Raji (cell line): ENCODE results near the gene XXYLT1.

Source experiments
- POLR2A ChIP-seq: IDR thresholded peaks from 2 replicates; pipeline ENCODE4 v1.6.1; 2011; ENCODE audit warnings: low read depth, low read length, control low read depth; ENCODE audit not compliant: insufficient read depth

Gene XXYLT1

GRCh38 chr3:195062866-195063540, 208.0 kb downstream of the XXYLT1 start:
- TF ChIP-seq POLR2A = no peak

DNA sequence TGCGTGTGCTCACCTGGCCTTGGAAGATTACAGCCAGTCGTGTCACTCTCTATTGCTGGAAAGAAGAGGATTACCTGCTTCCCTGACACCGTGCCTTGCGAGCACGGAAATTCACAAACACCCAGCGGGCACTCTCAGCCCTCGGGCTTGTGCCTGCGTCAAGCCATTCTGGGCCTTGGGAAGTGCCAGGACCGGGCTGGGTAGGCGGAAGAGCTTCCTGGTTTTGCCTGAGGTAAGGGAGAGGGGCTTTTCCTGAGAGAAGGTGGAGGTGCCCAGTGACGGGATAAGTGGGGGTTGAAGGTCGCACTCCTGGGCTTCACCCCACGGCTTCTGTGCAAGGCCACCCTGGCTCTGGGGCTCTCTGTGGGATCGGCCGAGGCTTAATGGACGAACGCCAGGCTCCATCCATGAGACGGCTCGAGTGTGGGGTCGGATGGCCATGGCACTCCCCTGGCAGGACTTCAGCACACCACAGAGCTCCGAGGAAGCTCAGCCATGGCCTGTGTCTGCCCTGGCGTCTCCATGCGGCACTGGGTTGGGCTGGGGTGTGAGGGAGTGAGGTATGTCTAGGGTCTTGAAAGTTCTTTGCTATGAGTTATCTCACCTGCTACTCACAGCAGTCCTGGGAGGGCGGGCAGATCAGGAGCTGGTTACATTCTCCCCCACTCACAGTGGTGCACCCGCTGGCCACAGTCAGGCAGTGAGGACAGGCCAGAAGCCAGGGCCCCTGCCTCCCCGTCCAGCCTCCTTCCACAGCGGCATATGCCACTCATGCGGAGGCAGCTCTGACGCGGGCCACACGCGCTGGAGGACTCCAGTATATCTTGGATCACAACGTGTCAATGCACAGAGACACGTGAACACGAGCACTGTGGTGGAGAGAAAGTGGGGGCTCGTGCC, 209.0 kb downstream of the XXYLT1 start:
- no peak for TF ChIP-seq POLR2A

- TF ChIP-seq POLR2A = no peak
Observed at GRCh38 chr3:195060531-195061291, 210.2 kb downstream of the XXYLT1 start.

GRCh38 chr3:195060217-195060481, 210.8 kb downstream of the XXYLT1 start:
- no peak for TF ChIP-seq POLR2A

DNA sequence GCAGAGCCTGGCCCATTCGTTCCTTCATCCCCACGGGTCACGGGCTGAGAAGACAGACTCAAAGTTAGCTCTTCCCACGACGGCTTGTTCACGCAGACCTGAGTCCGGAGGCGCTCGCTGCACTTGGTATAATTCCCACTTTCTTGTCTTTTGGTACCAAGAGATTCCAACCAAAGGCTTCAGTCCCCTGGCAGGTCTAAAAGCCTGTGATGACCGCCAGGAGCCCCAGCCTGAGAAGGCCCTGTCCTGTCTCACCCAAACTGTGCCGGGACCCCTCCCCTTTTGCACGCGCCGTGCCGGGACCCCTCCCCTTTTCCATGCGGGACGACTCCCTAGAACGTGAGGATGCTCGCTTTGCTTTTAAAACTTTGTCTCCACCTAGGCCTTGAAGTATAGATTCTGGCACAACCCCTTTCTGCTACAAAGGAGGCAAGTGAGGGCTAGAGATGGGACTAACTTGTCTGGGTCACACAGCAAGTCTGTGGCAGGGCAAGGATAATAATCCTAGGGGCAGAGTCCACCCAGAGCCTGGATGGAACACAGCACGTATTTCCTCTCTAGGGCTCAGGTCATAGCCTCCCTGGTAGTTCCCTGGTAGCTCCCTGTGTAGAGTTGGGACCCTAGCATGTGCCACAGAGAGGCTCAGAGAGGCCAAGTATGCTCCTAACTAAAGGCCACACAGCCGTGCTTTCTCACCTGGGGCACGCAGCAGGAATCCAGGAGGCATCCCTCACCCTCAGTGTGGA, 211.3 kb downstream of the XXYLT1 start:
- no peak for TF ChIP-seq POLR2A

DNA sequence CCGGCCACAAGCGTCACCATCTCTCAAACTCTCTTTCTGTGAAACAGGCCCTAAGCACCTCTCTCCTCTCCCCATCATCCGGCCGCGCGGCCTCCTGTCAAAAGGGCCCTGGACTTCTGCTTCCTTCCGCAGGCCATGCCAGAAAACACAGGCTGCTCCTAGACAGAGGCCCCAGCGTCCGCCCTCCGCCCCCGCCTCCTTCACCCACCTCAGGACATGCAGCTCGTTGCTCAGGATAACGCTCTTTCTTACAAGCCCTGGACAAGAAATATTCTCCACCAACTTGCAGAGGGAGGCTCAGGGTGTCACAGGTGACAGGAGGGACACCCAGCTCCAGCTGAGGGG, 212.0 kb downstream of the XXYLT1 start:
- TF ChIP-seq POLR2A = no peak

- TF ChIP-seq POLR2A = no peak
Observed at GRCh38 chr3:195058336-195059005, 212.5 kb downstream of the XXYLT1 start.

- TF ChIP-seq POLR2A = no peak
Observed at GRCh38 chr3:195057716-195058115, 213.2 kb downstream of the XXYLT1 start.

DNA sequence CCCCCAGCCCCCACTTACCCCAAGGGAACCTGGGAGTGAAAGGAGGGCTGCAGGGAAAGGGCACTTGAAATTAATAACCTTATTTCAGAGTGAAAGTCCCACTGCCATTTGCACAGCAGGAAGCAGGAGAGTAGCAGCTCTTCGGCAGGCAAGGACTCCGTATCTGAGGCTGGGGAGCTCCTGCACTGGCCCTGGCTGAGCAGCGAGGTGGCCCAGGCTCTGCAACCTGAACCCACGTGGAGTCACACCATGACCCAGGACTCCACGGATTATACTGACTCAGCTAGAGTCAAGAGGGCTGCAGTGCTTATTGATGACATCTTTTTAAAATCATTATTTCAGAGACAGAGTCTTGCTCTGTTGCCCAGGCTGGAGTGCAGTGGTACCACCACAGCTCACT, 214.5 kb downstream of the XXYLT1 start:
- no peak for TF ChIP-seq POLR2A

- TF ChIP-seq POLR2A = no peak
Observed at GRCh38 chr3:195054311-195054710, 216.6 kb downstream of the XXYLT1 start.

DNA sequence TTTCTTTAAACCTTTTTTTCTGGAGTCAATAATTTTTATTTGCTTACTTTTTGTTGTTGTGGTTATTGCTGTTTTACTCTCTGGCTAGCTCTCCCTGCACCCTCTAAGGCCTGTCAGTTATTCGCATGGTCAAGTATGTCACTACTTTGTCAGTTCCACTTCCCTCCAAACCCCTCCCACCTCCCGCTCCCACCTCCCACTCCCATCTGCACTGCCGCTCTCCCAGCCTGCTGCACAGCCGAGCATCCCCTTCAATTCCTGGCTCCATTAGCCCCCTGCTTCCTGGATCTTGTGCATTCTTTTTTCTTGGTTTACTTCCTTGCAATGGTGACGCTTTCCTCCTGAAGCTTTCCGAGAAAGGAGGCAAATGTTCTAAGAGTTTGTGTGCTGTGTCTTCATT, 218.0 kb downstream of the XXYLT1 start:
- no peak for TF ChIP-seq POLR2A

- TF ChIP-seq POLR2A = no peak
Observed at GRCh38 chr3:195048059-195048905, 222.7 kb downstream of the XXYLT1 start.

- TF ChIP-seq POLR2A = no peak
Observed at GRCh38 chr3:195047536-195047935, 223.4 kb downstream of the XXYLT1 start.

GRCh38 chr3:195046441-195046840, 224.5 kb downstream of the XXYLT1 start:
- no peak for TF ChIP-seq POLR2A
